Fibroblast of mammary gland (primary cell): ENCODE measurements around the gene HCRTR2.

ENCODE experiments used
- DNase-seq: peaks from one replicate; pipeline ENCODE4 v3.0.0-alpha.2; 2010; ENCODE audit warnings: low read depth
- H3K4me3 ChIP-seq: 2 replicates; pipeline ENCODE4 v1.5.1; 2011; ENCODE audit warnings: low read depth, mild to moderate bottlenecking, low read length, moderate library complexity; ENCODE audit not compliant: control insufficient read depth
- TF ChIP-seq, protein P1 (sequence below): conservative IDR thresholded peaks from 2 replicates; pipeline ENCODE4 v1.5.1; 2011; ENCODE audit warnings: low read depth, low read length, inconsistent platforms; ENCODE audit not compliant: control insufficient read depth, insufficient read depth

The HCRTR2 gene

DNA sequence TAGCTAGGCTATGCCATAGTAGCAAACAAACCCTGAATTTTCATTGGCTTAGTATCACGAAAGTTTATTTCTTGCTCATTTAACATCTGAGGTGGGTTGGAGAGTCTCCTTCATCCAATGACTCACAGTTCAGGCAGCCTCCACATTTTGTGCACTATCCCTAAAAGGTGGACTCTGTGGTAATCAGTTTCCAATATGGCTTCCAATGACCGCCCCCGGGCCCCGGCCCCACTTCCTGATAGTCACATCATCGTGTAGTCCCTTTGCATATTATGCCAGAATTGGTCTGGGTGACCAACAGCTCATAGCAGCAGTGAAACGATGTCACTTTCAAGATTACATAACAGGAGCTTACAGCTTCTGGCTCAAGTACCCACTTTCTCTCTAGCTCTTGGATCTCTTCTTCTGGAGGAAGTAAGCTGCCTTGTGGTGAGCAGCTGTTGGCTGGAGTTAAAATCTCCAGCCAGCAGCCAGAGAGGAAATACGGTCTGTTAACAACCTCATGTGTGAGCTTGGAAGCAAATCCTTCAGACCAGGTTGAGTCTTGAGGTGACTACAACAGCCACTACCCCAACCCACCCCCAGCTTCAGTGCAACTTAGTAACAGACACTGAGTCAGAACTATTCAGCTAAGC, 7.8 kb downstream of the HCRTR2 start:
- no peak overlapping the region for H3K4me3 ChIP-seq
- TF ChIP-seq, protein P1, sequence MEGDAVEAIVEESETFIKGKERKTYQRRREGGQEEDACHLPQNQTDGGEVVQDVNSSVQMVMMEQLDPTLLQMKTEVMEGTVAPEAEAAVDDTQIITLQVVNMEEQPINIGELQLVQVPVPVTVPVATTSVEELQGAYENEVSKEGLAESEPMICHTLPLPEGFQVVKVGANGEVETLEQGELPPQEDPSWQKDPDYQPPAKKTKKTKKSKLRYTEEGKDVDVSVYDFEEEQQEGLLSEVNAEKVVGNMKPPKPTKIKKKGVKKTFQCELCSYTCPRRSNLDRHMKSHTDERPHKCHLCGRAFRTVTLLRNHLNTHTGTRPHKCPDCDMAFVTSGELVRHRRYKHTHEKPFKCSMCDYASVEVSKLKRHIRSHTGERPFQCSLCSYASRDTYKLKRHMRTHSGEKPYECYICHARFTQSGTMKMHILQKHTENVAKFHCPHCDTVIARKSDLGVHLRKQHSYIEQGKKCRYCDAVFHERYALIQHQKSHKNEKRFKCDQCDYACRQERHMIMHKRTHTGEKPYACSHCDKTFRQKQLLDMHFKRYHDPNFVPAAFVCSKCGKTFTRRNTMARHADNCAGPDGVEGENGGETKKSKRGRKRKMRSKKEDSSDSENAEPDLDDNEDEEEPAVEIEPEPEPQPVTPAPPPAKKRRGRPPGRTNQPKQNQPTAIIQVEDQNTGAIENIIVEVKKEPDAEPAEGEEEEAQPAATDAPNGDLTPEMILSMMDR = no peak

DNA sequence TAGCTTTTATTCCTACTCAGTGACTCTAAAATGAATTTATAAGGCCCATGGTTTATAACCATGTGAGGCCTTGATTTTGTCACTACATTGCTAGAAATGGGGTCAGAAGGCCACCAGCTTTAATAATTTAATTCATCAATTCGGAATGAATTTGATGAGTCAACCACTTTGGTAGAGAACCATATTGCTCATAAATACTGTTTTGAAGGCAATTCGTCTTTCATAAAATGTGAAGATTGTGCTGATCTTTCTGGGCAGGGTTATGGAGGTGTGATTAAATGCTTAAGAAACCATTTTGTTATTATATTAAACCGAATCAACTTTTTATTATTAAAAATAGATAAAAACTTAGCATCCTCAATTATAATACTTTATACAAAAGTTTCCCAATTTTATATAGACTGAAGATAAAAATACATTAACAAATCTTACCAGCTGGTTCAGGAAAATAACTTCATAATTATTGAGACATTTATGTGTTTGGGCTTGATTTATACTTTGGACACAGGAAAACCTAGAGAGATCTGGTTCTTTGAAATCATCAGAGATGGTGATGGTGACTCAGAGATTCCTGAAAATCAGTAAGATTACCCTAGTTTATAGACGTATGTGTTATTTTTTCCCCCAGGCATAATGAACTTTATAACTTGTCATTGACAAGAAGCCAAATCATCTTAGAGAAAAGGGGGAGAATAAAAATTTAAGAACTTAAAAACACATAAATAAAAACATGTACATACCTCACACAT, 10.6 kb downstream of the HCRTR2 start:
- no peak for DNase-seq
- H3K4me3 ChIP-seq = no peak overlapping the region
- TF ChIP-seq, protein P1 = no peak

More for the DNA sequence above, 7.8 kb downstream of the HCRTR2 start:
- no peak for DNase-seq

DNA sequence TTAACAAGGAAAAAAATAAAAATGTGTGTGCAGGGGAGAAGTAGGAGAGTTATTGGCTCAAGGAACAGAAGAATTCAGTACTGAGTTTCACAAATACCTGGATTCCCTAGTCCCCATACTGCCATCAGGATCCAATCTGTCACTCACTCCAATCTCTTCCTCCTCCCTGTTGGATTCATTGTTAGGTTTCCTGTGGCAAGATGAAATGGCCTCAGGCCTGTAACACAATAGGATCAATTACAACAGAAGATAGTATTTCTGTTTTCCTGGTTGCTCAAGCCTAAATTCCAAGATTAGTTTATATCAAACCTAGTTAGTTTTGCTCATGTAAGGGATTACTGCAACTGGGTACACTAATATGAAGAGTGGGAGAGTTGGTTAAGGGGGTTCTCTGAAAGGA, 24.4 kb downstream of the HCRTR2 start:
- no peak for DNase-seq
- TF ChIP-seq, protein P1 = no peak
- no peak overlapping the region for H3K4me3 ChIP-seq

DNA sequence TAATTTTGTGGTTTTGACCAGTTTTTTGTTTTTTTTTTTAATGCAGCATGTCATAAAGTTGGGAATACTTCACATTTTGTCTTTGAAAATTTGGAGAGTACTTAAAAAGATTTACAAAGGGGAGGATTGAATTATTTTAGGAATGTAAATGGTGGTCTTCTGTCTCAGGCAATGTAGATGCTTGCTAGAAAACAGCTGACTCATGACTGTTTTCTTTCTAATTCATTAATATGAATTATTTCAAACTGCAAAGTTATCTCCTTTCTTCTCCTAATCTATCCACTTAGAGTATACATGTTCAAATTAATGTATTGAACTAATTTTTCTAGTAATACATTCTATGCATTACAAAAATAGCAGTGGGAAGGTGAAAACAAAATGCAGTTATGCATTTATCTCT, 24.9 kb downstream of the HCRTR2 start:
- no peak for DNase-seq
- H3K4me3 ChIP-seq = no peak overlapping the region
- TF ChIP-seq, protein P1 = no peak

DNA sequence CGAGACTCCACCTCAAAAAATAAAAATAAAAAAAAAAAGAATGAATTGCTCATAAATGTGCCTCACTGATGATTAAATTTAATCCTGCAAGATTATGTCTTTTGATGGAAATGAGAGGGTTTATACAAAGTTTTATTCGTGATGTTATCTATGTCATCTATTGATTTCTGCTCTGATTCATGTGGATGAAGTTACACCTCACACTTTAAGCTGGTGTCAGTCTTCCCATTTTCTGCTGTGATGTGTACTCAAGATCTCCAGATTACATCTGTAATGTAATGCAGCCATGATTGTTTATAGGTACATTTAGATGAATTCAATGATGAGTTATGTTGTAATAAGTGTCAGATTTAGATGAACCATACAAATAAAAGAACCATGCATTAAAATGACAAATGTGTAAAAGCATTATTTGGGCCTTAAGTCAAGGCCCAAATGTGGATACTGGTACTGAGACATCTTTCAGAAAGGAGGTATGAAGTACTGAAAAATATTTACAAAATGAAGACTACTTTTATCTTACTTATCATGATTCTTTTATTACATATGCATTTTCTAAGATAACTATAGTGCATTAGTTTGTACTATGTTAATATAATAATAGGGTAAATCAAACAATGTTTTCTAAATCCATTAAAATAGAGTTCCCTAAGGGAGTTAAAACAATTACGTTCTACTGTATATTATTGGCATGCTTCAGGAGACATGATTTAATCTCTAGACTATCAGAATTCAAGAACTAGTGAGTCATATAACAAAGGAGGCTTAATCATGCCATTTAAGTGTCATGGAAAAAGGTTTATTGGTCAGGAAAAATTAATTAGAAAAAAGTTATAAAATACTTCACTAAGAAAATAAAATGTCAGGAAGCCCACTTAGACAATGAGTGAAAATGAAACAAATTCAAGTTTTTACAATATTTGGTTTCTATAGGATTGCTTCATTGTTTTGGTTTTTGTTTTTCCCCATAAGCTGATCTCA, 34.5 kb downstream of the HCRTR2 start:
- H3K4me3 ChIP-seq = no peak overlapping the region
- no peak for DNase-seq
- TF ChIP-seq, protein P1 = no peak

DNA sequence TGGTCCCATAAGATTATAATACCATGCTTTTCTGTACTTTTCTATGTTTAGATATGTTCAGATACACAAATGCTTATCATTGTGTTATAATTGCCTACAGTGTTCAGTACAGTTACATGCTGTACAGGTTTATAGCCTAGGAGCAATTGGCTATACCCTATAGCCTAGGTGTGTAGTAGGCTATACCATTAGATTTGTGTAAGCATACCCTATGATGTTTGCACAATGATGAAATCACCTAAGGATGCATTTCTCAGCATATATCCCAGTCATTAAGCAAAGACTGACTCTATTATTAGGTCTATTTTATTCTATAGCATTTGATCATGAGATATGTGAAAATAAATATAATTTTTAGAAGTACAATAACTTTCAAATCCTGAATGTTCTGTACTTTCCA, 36.6 kb downstream of the HCRTR2 start:
- no peak for DNase-seq
- H3K4me3 ChIP-seq = no peak overlapping the region
- TF ChIP-seq, protein P1 = no peak
